Neural cell (in vitro differentiated cells): ENCODE results near the gene TBC1D5. TPM values are rescaled to one million over a fixed set of nuclear protein-coding genes. Genes with fewer than 3 reads are reported as not detected.
"Not testable (repeated sequence)": the region's sequence is repeated elsewhere in the genome, so short reads cannot be mapped to it uniquely, and the experiment has no call there.

Experiments used
- H2AFZ ChIP-seq: fragments of 200-600, 300-800 bp; sonication (generic), shearing (Covaris generic); 2 replicates; pipeline ENCODE4 v1.6.0; 2014; ENCODE audit warnings: low read depth, mild to moderate bottlenecking, antibody characterized with exemption, low read length, moderate library complexity
- H3F3A ChIP-seq: fragments of 200-600 bp; shearing (Covaris generic); 2 replicates; pipeline ENCODE4 v1.6.1; 2016; ENCODE audit warnings: mild to moderate bottlenecking, moderate library complexity, mixed read lengths, antibody characterized with exemption, low read length; ENCODE audit not compliant: insufficient read depth, poor library complexity, severe bottlenecking
- H3K27ac ChIP-seq: fragments of 200-600, 300-800 bp; sonication (generic), shearing (Covaris generic); 2 replicates; pipeline ENCODE4 v1.5.1; 2014; ENCODE audit warnings: mild to moderate bottlenecking, low read length, moderate library complexity
- H3K27me3 ChIP-seq: fragments of 300-800, 200-600 bp; sonication (generic), shearing (Covaris generic); 2 replicates; pipeline ENCODE4 v1.6.0; 2014; ENCODE audit warnings: mild to moderate bottlenecking, low read depth, low read length, moderate library complexity; ENCODE audit not compliant: insufficient read depth
- H3K36me3 ChIP-seq: fragments of 300-800, 200-600 bp; sonication (generic), shearing (Covaris generic); 2 replicates; pipeline ENCODE4 v1.5.1; 2014; ENCODE audit warnings: mild to moderate bottlenecking, antibody characterized with exemption, low read length, moderate library complexity; ENCODE audit not compliant: insufficient read depth
- H3K4me2 ChIP-seq: fragments of 300-800, 200-600 bp; sonication (generic), shearing (Covaris generic); 2 replicates; pipeline ENCODE4 v1.6.0; 2014; ENCODE audit warnings: mild to moderate bottlenecking, low read length
- H3K4me3 ChIP-seq: fragments of 300-800, 200-600 bp; sonication (generic), shearing (Covaris generic); 2 replicates; pipeline ENCODE4 v1.5.1; 2014; ENCODE audit warnings: mild to moderate bottlenecking, low read length, moderate library complexity
- H3K79me2 ChIP-seq: fragments of 200-600 bp; shearing (Covaris generic); replicated peaks from 2 replicates; pipeline ENCODE4 v1.6.0; 2014; ENCODE audit warnings: mild to moderate bottlenecking, low read length, moderate library complexity; ENCODE audit not compliant: insufficient read depth
- H3K9ac ChIP-seq: fragments of 300-800, 200-600 bp; sonication (generic), shearing (Covaris generic); 2 replicates; pipeline ENCODE4 v1.6.1; 2016; ENCODE audit warnings: mild to moderate bottlenecking, low read length, mixed read lengths
- H3K9me2 ChIP-seq: fragments of 200-600 bp; shearing (Covaris generic); 2 replicates; pipeline ENCODE4 v1.6.1; 2016; ENCODE audit warnings: mild to moderate bottlenecking, low read length, mixed read lengths; ENCODE audit not compliant: insufficient read depth
- H3K9me3 ChIP-seq: fragments of 200-600, 300-800 bp; sonication (generic), shearing (Covaris generic); 2 replicates; pipeline ENCODE4 v1.6.1; 2016; ENCODE audit warnings: mild to moderate bottlenecking, mixed run types, low read length, moderate library complexity, mixed read lengths
- H4K20me1 ChIP-seq: fragments of 200-600 bp; shearing (Covaris generic); 2 replicates; pipeline ENCODE4 v1.6.1; 2016; ENCODE audit warnings: mild to moderate bottlenecking, mixed run types; ENCODE audit not compliant: insufficient read depth
- EP300 ChIP-seq: fragments of 450-650 bp; conservative IDR thresholded peaks from 2 replicates; pipeline ENCODE4 v1.6.1; 2014; ENCODE audit warnings: antibody characterized with exemption, mild to moderate bottlenecking, moderate library complexity; ENCODE audit not compliant: poor library complexity, severe bottlenecking
- EZH2 ChIP-seq: fragments of 200-600, 300-800 bp; shearing (Covaris generic), sonication (generic); IDR thresholded peaks from 2 replicates; pipeline ENCODE4 v1.6.1; 2014; ENCODE audit warnings: antibody characterized with exemption, low read length, borderline replicate concordance, mild to moderate bottlenecking; ENCODE audit not compliant: insufficient read depth, poor library complexity, severe bottlenecking
- MXI1 ChIP-seq: fragments of 450-650 bp; conservative IDR thresholded peaks from 2 replicates; pipeline ENCODE4 v1.6.1; 2014; ENCODE audit warnings: antibody characterized with exemption, mild to moderate bottlenecking; ENCODE audit not compliant: poor library complexity, severe bottlenecking
- POLR2AphosphoS5 ChIP-seq: IDR thresholded peaks from 2 replicates; pipeline ENCODE4 v1.6.1; 2012
- RAD21 ChIP-seq: fragments of 450-650 bp; conservative IDR thresholded peaks from 2 replicates; pipeline ENCODE4 v1.6.1; 2014; ENCODE audit warnings: antibody characterized with exemption, mild to moderate bottlenecking, moderate library complexity
- SMC3 ChIP-seq: fragments of 450-650 bp; conservative IDR thresholded peaks from 2 replicates; pipeline ENCODE4 v1.6.1; 2014; ENCODE audit warnings: antibody characterized with exemption, mild to moderate bottlenecking, moderate library complexity; ENCODE audit not compliant: poor library complexity
- TAF1 ChIP-seq: IDR thresholded peaks from 2 replicates; pipeline ENCODE4 v1.6.1; 2012; ENCODE audit warnings: low read depth
- polyA plus RNA-seq: library from polyadenylated mRNA; depleted of rRNA; stranded (reverse); fragments of >200 nt; gene quantifications from 2 replicates; pipeline ENCODE4 v1.2.3, GENCODE V29; 2014
- TF ChIP-seq, protein P1 (sequence below): IDR thresholded peaks from 2 replicates; pipeline ENCODE4 v1.6.1; 2012; ENCODE audit warnings: borderline replicate concordance
- TF ChIP-seq, protein P2 (sequence below): fragments of 450-650 bp; IDR thresholded peaks from 2 replicates; pipeline ENCODE4 v1.5.1; 2014; ENCODE audit warnings: antibody characterized with exemption, mild to moderate bottlenecking, moderate library complexity; ENCODE audit not compliant: poor library complexity, severe bottlenecking

The TBC1D5 gene
- polyA plus RNA-seq, 1 donor from 2014 or later: 28.3 TPM

DNA sequence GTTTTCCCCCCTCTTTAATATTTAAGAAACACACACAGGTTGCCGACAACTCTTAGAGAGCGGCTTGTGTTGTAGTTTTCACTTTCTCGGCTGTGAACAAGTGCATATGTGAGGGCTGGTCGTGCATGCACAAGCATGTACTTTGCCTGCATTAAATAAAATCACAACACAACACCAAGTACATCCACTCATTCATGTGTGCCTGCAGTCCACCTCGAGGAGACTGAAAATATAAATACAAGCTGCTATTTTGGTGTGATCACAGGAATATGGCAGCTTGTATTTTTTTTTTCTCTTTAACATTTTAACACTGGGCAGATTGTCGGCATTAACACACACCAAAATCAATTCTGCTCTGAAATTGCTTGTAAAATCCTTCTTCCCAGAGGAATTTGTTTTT lies 346.4 kb downstream of the TBC1D5 start:
- Histone ChIP-seq H3K36me3 (no peaks in the 10 kb centered on the region), H3F3A (no peaks in the 10 kb centered on the region), H2AFZ (no peak overlapping the region), H3K9ac (no peak overlapping the region), H3K4me3 (no peak overlapping the region), H3K9me3 (no peaks in the 10 kb centered on the region), H3K27ac (no peak overlapping the region), H3K9me2 (no peaks in the 10 kb centered on the region), H3K4me2 (no peak overlapping the region), H3K27me3 (no peaks in the 10 kb centered on the region), H4K20me1 (no peaks in the 10 kb centered on the region), H3K79me2 (no peaks in the 10 kb centered on the region)
- TF ChIP-seq MXI1 (no peak), EZH2 (no peak), EP300 (no peak), TAF1 (no peak), SMC3 (no peak), RAD21 (no peak), POLR2AphosphoS5 (no peak)
- TF ChIP-seq, protein P1, sequence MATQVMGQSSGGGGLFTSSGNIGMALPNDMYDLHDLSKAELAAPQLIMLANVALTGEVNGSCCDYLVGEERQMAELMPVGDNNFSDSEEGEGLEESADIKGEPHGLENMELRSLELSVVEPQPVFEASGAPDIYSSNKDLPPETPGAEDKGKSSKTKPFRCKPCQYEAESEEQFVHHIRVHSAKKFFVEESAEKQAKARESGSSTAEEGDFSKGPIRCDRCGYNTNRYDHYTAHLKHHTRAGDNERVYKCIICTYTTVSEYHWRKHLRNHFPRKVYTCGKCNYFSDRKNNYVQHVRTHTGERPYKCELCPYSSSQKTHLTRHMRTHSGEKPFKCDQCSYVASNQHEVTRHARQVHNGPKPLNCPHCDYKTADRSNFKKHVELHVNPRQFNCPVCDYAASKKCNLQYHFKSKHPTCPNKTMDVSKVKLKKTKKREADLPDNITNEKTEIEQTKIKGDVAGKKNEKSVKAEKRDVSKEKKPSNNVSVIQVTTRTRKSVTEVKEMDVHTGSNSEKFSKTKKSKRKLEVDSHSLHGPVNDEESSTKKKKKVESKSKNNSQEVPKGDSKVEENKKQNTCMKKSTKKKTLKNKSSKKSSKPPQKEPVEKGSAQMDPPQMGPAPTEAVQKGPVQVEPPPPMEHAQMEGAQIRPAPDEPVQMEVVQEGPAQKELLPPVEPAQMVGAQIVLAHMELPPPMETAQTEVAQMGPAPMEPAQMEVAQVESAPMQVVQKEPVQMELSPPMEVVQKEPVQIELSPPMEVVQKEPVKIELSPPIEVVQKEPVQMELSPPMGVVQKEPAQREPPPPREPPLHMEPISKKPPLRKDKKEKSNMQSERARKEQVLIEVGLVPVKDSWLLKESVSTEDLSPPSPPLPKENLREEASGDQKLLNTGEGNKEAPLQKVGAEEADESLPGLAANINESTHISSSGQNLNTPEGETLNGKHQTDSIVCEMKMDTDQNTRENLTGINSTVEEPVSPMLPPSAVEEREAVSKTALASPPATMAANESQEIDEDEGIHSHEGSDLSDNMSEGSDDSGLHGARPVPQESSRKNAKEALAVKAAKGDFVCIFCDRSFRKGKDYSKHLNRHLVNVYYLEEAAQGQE: no peak
- TF ChIP-seq, protein P2, sequence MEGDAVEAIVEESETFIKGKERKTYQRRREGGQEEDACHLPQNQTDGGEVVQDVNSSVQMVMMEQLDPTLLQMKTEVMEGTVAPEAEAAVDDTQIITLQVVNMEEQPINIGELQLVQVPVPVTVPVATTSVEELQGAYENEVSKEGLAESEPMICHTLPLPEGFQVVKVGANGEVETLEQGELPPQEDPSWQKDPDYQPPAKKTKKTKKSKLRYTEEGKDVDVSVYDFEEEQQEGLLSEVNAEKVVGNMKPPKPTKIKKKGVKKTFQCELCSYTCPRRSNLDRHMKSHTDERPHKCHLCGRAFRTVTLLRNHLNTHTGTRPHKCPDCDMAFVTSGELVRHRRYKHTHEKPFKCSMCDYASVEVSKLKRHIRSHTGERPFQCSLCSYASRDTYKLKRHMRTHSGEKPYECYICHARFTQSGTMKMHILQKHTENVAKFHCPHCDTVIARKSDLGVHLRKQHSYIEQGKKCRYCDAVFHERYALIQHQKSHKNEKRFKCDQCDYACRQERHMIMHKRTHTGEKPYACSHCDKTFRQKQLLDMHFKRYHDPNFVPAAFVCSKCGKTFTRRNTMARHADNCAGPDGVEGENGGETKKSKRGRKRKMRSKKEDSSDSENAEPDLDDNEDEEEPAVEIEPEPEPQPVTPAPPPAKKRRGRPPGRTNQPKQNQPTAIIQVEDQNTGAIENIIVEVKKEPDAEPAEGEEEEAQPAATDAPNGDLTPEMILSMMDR: no peak

DNA sequence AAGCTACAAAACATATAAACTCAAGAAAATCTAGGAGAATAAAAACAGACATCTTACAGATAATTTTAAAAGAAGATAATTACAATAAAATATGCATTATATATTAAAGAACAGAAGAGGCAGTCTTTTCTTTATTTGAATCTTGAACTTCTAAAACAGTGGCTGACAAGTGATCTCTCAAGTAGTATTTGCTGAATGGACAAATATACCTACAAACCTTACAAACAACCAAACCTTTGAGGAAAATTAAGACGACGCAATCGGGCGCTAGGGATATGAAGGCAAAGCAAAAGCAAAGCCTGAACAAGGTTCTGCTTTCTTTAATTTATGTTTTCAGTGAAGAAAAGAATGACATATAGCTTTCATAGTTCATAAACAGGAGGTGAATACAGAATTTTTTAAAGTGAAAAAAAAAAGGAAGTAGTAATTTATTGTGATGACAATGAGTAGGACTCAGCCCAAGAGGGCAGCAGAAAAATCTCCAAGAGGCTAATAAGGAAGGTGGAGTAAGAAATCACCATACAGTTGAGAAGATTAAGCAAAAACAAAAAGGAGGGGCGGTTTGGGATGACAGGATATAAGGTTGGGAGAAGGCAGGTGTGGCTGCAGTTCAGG lies 347.8 kb downstream of the TBC1D5 start:
- Histone ChIP-seq H3K9me2 (no peaks in the 10 kb centered on the region), H3K4me2 (no peak overlapping the region), H3K79me2 (no peaks in the 10 kb centered on the region), H3K4me3 (no peak overlapping the region), H3K27me3 (no peaks in the 10 kb centered on the region), H2AFZ (no peak overlapping the region), H4K20me1 (no peaks in the 10 kb centered on the region), H3K9ac (no peak overlapping the region), H3K27ac (no peak overlapping the region), H3K9me3 (no peaks in the 10 kb centered on the region), H3F3A (no peaks in the 10 kb centered on the region), H3K36me3 (no peaks in the 10 kb centered on the region)
- TF ChIP-seq SMC3 (no peak), EP300 (no peak), RAD21 (no peak), EZH2 (no peak), POLR2AphosphoS5 (no peak), TAF1 (no peak), MXI1 (no peak)
- TF ChIP-seq, protein P1: no peak
- TF ChIP-seq, protein P2: no peak

DNA sequence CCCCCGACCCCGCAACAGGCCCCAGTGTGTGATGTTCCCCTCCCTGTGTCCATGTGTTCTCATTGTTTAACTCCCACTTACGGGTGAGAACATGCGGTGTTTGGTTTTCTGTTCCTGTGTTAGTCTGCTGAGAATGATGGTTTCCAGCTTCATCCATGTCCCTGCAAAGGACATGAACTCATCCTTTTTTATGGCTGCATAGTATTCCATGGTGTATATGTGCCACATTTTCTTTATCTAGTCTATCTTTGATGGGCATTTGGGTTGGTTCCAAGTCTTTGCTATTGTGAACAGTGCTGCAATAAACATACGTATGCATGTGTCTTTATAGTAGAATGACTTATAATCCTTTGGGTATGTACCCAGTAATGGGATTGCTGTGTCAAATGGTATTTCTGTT lies 349.9 kb downstream of the TBC1D5 start:
- H3K9me3 ChIP-seq, H3K9me2 ChIP-seq, H3F3A ChIP-seq, H3K79me2 ChIP-seq, H3K27me3 ChIP-seq, H3K4me3 ChIP-seq, H2AFZ ChIP-seq, H3K27ac ChIP-seq, H4K20me1 ChIP-seq, H3K4me2 ChIP-seq, H3K9ac ChIP-seq, H3K36me3 ChIP-seq: not testable (repeated sequence)
